Neuron (in vitro differentiated cells): ENCODE measurements around the gene PATJ.
"Not testable (repeated sequence)": the region's sequence is repeated elsewhere in the genome, so short reads cannot be mapped to it uniquely, and the experiment has no call there.

Experiments used
- H2AFZ ChIP-seq: one replicate; pipeline ENCODE4 v1.6.1; 2013; ENCODE audit warnings: low read depth, mild to moderate bottlenecking, inconsistent platforms, low read length, moderate library complexity
- H3K27me3 ChIP-seq: one replicate; pipeline ENCODE4 v1.6.1; 2013; ENCODE audit warnings: low read length; ENCODE audit not compliant: insufficient read depth
- H3K36me3 ChIP-seq: one replicate; pipeline ENCODE4 v1.6.1; 2013; ENCODE audit warnings: low read length; ENCODE audit not compliant: insufficient read depth
- H3K4me1 ChIP-seq: one replicate; pipeline ENCODE4 v1.6.1; 2013; ENCODE audit warnings: low read length; ENCODE audit not compliant: insufficient read depth
- H3K4me3 ChIP-seq: 2 replicates; pipeline ENCODE4 v1.5.1; 2013; ENCODE audit warnings: mild to moderate bottlenecking, low read length, moderate library complexity
- H3K9me3 ChIP-seq: one replicate; pipeline ENCODE4 v1.6.1; 2013; ENCODE audit warnings: low read length

Gene PATJ

GRCh38 chr1:61741711-61742619 lies at the start of gene PATJ:
Gene PATJ (plus strand): TSS chr1:61742480. CDS start chr1:61762893, 20,413 bp downstream.
- Histone ChIP-seq H2AFZ (peak within 1 kb of the TSS; percentile 92), H3K36me3 (no peaks in the 10 kb centered on the region), H3K4me1 (no peaks in the 10 kb centered on the region), H3K9me3 (no peaks in the 10 kb centered on the region), H3K4me3 (peak within 1 kb of the TSS; percentile 45), H3K27me3 (peaks cover 20% of the 10 kb centered on the region)

DNA sequence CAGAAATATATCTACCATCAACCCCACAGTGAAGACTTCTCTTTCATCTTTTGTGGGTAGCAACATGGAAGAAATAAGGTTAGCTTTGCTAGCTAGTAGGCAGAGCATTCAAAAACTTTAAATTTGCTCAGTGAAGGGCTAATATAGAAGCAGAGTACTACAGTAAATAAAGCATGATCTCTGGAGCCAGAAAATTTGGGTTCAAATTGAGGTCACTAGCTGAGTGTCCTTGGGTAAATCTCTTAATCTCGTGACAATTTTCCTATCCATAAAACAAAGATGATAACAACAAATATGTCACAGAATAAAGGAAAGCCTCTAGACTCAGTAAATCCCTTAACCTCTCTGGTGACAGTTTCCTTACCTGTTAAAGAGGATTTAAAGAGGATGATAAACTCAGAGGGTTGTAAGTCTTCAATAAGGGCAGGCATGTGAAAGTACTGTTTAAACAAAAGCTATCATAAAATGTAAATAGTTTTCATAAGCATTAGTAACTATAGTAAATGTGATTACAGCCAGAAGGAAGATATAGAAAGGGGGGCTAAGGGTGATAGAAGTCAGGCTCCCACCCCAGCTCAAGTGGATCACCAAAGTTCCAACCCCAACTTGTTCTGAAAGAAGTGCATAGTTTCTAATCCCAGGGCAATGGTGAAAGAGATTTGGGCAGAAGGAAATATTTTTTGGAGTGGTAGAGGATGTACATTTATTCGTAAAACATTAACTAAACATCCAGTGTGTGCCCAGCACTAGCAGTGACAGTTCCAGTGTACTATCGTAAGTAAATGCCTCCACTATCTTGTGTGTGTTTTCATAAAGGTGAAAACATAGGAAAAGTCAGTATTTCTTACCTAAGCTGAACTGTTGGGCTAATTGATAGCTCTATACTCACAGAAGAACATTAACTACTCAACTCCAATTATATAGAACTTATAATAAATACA lies 42.1 kb upstream of the PATJ start:
- H3K36me3 ChIP-seq = peaks cover 32% of the 10 kb centered on the region

GRCh38 chr1:61708953-61709907 lies 33.0 kb upstream of the PATJ start:
- Histone ChIP-seq H3K36me3 (peaks cover 25% of the 10 kb centered on the region), H3K9me3 (no peaks in the 10 kb centered on the region), H3K27me3 (no peaks in the 10 kb centered on the region), H2AFZ (no peak overlapping the region), H3K4me1 (no peaks in the 10 kb centered on the region), H3K4me3 (no peak overlapping the region)

More for the DNA sequence above, 42.1 kb upstream of the PATJ start:
- H3K9me3 ChIP-seq = no peaks in the 10 kb centered on the region
- no peak overlapping the region for H2AFZ ChIP-seq
- H3K4me3 ChIP-seq = no peak overlapping the region
- no peaks in the 10 kb centered on the region for H3K4me1 ChIP-seq
- no peaks in the 10 kb centered on the region for H3K27me3 ChIP-seq

DNA sequence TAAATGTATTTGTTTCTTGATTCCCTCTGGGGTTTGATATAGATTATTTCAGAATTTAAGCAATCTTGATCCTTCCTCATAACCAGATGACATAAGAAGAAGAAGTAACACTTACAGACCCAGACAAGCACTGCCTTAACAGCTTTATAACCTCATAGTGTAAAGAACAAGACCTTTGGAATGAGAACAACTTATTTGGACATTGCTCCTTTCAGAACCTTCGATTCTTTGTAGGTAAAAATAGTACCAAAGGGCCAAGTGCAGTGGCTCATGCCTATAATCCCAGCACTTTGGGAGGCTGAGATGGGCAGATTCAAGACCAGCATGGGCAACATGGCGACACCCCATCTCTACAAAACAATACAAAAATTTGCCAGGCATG lies 32.4 kb upstream of the PATJ start:
- Histone ChIP-seq H2AFZ (no peak overlapping the region), H3K9me3 (no peaks in the 10 kb centered on the region), H3K27me3 (no peaks in the 10 kb centered on the region), H3K4me3 (no peak overlapping the region), H3K4me1 (no peaks in the 10 kb centered on the region), H3K36me3 (peaks cover 23% of the 10 kb centered on the region)

GRCh38 chr1:61711257-61711656 lies 31.0 kb upstream of the PATJ start:
- not testable (repeated sequence) for H3K9me3 ChIP-seq, H3K4me1 ChIP-seq, H3K27me3 ChIP-seq, H2AFZ ChIP-seq, H3K4me3 ChIP-seq
- H3K36me3 ChIP-seq = peaks cover 17% of the 10 kb centered on the region

- H3K4me1 ChIP-seq = no peaks in the 10 kb centered on the region
- peaks cover 15% of the 10 kb centered on the region for H3K36me3 ChIP-seq
- no peaks in the 10 kb centered on the region for H3K27me3 ChIP-seq
- H2AFZ ChIP-seq = no peak overlapping the region
- H3K9me3 ChIP-seq = peaks cover 2% of the 10 kb centered on the region
- no peak overlapping the region for H3K4me3 ChIP-seq
These were observed 30.3 kb upstream of the PATJ start for GRCh38 chr1:61711969-61712368.

GRCh38 chr1:61718996-61719663 lies 23.1 kb upstream of the PATJ start:
- not testable (repeated sequence) for H2AFZ ChIP-seq, H3K36me3 ChIP-seq, H3K27me3 ChIP-seq, H3K9me3 ChIP-seq, H3K4me3 ChIP-seq, H3K4me1 ChIP-seq

DNA sequence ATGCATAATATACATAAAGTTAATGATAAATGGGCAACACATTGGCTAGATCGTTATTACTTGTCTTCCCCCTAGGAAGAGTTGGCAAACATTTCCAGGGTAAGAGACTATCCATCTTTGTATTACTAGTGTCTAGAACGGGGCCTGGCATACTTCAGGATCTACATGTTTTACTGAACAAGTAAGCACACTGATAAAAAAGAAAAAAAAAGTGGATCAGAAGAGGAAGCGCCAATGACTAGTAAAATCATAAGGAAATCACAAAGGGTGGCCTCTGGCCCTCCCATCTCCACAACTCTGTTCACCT lies 17.8 kb upstream of the PATJ start:
- Histone ChIP-seq H3K4me1 (peaks cover 11% of the 10 kb centered on the region), H3K36me3 (peaks cover 5% of the 10 kb centered on the region), H3K9me3 (no peaks in the 10 kb centered on the region), H2AFZ (peak overlapping the region; percentile 70), H3K4me3 (peak overlapping the region; percentile 69), H3K27me3 (no peaks in the 10 kb centered on the region)

GRCh38 chr1:61724813-61725694 lies 17.2 kb upstream of the PATJ start, which contains the start of gene TM2D1:
Gene TM2D1 (minus strand): TSS chr1:61725141. CDS start chr1:61725120, 21 bp downstream.
- Histone ChIP-seq H3K36me3 (peaks cover 5% of the 10 kb centered on the region), H3K4me1 (peaks cover 11% of the 10 kb centered on the region), H2AFZ (peak within 1 kb of the TSS; percentile 70), H3K9me3 (no peaks in the 10 kb centered on the region), H3K4me3 (peak within 1 kb of the TSS; percentile 69), H3K27me3 (no peaks in the 10 kb centered on the region)

- H3K4me3 ChIP-seq = no peak overlapping the region
- H3K9me3 ChIP-seq = no peaks in the 10 kb centered on the region
- H2AFZ ChIP-seq = no peak overlapping the region
- no peaks in the 10 kb centered on the region for H3K27me3 ChIP-seq
- no peaks in the 10 kb centered on the region for H3K36me3 ChIP-seq
- peaks cover 11% of the 10 kb centered on the region for H3K4me1 ChIP-seq
These were observed 14.7 kb upstream of the PATJ start for GRCh38 chr1:61727544-61727943.

DNA sequence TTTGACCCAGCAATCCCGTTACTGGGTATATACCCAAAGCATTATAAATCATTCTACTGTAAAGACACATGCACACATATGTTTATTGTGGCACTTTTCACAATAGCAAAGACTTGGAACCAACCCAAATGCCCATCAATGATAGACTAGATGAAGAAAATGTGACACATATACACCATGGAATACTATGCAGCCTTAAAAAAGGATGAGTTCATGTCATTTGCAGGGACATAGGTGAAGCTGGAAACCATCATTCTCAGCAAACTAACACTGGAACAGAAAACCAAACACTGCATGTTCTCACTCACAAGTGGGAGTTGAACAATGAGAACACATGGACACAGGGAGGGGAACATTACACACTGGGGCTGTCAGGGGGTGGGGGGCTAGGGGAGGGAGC lies 11.6 kb upstream of the PATJ start:
- not testable (repeated sequence) for H3K4me1 ChIP-seq, H3K4me3 ChIP-seq, H3K27me3 ChIP-seq, H3K36me3 ChIP-seq, H3K9me3 ChIP-seq, H2AFZ ChIP-seq
